Parathyroid adenoma (tissue), 2 donors: ENCODE results near the gene DIPK1A.

Experiments
- H2AFZ ChIP-seq: fragments of 300-600 bp; sonication (generic); one replicate; pipeline ENCODE4 v1.7.0; 2017; ENCODE audit warnings: antibody characterized with exemption, mild to moderate bottlenecking
- H3K27ac ChIP-seq: fragments of 300-600 bp; sonication (generic); one replicate; pipeline ENCODE4 v1.7.0; 2017
- H3K27me3 ChIP-seq: fragments of 300-600 bp; sonication (generic); one replicate; pipeline ENCODE4 v1.7.0; 2017; ENCODE audit warnings: low read length; ENCODE audit not compliant: control insufficient read depth, insufficient read depth
- H3K36me3 ChIP-seq: fragments of 300-600 bp; sonication (generic); one replicate; pipeline ENCODE4 v1.7.0; 2017; ENCODE audit warnings: low read length; ENCODE audit not compliant: control insufficient read depth, insufficient read depth
- H3K4me1 ChIP-seq: fragments of 300-600 bp; sonication (generic); one replicate; pipeline ENCODE4 v1.7.0; 2017; ENCODE audit warnings: control low read depth
- H3K4me2 ChIP-seq: fragments of 300-600 bp; sonication (generic); one replicate; pipeline ENCODE4 v1.7.0; 2017; ENCODE audit warnings: low read length
- H3K4me3 ChIP-seq: fragments of 300-600 bp; sonication (generic); one replicate; pipeline ENCODE4 v1.7.0; 2017; ENCODE audit warnings: low read depth, low read length
- H3K79me2 ChIP-seq: fragments of 300-600 bp; sonication (generic); one replicate; pipeline ENCODE4 v1.7.0; 2017; ENCODE audit warnings: control low read depth
- H3K9ac ChIP-seq: fragments of 300-600 bp; sonication (generic); one replicate; pipeline ENCODE4 v1.7.0; 2017; ENCODE audit warnings: mild to moderate bottlenecking
- H3K9me3 ChIP-seq: fragments of 300-600 bp; sonication (generic); one replicate; pipeline ENCODE4 v1.7.0; 2017; ENCODE audit warnings: low read length; ENCODE audit not compliant: control insufficient read depth
- TF ChIP-seq, protein P1 (sequence below): fragments of 300-600 bp; sonication (generic); IDR thresholded peaks from one replicate; pipeline ENCODE4 v1.7.0; 2017; ENCODE audit warnings: antibody characterized with exemption, mild to moderate bottlenecking
- donor health status: primary hyperparathyroidism.

The DIPK1A gene

GRCh38 chr1:92853299-92853698, 108.0 kb downstream of the DIPK1A start:
- Histone ChIP-seq H3K36me3 (no peaks in the 10 kb centered on the region), H3K9ac (no peak overlapping the region)
- TF ChIP-seq, protein P1, sequence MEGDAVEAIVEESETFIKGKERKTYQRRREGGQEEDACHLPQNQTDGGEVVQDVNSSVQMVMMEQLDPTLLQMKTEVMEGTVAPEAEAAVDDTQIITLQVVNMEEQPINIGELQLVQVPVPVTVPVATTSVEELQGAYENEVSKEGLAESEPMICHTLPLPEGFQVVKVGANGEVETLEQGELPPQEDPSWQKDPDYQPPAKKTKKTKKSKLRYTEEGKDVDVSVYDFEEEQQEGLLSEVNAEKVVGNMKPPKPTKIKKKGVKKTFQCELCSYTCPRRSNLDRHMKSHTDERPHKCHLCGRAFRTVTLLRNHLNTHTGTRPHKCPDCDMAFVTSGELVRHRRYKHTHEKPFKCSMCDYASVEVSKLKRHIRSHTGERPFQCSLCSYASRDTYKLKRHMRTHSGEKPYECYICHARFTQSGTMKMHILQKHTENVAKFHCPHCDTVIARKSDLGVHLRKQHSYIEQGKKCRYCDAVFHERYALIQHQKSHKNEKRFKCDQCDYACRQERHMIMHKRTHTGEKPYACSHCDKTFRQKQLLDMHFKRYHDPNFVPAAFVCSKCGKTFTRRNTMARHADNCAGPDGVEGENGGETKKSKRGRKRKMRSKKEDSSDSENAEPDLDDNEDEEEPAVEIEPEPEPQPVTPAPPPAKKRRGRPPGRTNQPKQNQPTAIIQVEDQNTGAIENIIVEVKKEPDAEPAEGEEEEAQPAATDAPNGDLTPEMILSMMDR: no peak

DNA sequence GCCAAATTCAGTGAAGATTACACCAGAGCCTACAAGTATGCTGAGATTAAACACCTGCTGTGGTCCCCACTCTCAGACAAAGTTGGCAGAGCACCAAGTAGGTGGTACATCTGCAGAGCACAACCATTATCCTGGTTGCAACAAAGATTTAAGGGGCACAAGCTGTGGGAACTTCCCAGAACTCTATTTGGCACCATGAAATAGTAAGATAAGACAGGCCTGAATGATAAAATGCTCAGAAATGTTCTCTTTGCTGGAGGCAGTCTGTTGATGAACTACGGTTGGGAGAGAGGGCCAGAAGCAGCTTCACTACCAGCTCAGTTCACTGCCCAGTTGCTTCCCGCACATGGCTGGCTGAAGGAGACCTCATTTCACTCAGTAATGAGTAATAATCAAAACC, 109.5 kb downstream of the DIPK1A start:
- H3K79me2 ChIP-seq: no peaks in the 10 kb centered on the region
- TF ChIP-seq, protein P1: no peak
- H3K36me3 ChIP-seq: no peaks in the 10 kb centered on the region
- H3K9ac ChIP-seq: no peak overlapping the region
- no peaks in the 10 kb centered on the region for H3K4me1 ChIP-seq
- no peaks in the 10 kb centered on the region for H3K27me3 ChIP-seq
- no peak overlapping the region for H2AFZ ChIP-seq
- H3K4me2 ChIP-seq: no peak overlapping the region
- no peak overlapping the region for H3K4me3 ChIP-seq
- H3K27ac ChIP-seq: no peak overlapping the region
- no peaks in the 10 kb centered on the region for H3K9me3 ChIP-seq

More at GRCh38 chr1:92853299-92853698, 108.0 kb downstream of the DIPK1A start:
- no peaks in the 10 kb centered on the region for H3K79me2 ChIP-seq
- H3K27ac ChIP-seq: no peak overlapping the region
- no peaks in the 10 kb centered on the region for H3K4me1 ChIP-seq
- H3K27me3 ChIP-seq: no peaks in the 10 kb centered on the region
- no peak overlapping the region for H2AFZ ChIP-seq
- H3K4me3 ChIP-seq: no peak overlapping the region
- H3K4me2 ChIP-seq: no peak overlapping the region
- no peaks in the 10 kb centered on the region for H3K9me3 ChIP-seq

- no peak overlapping the region for H3K27ac ChIP-seq
- H3K36me3 ChIP-seq: no peaks in the 10 kb centered on the region
- H2AFZ ChIP-seq: no peak overlapping the region
- no peaks in the 10 kb centered on the region for H3K27me3 ChIP-seq
- no peaks in the 10 kb centered on the region for H3K79me2 ChIP-seq
- H3K4me1 ChIP-seq: no peaks in the 10 kb centered on the region
- no peak overlapping the region for H3K9ac ChIP-seq
- no peak overlapping the region for H3K4me2 ChIP-seq
- H3K4me3 ChIP-seq: no peak overlapping the region
- no peaks in the 10 kb centered on the region for H3K9me3 ChIP-seq
- TF ChIP-seq, protein P1: no peak
These were observed 111.2 kb downstream of the DIPK1A start for GRCh38 chr1:92850019-92850418.

- H3K27ac ChIP-seq: no peak overlapping the region
- no peak overlapping the region for H2AFZ ChIP-seq
- H3K27me3 ChIP-seq: no peaks in the 10 kb centered on the region
- H3K4me1 ChIP-seq: no peaks in the 10 kb centered on the region
- no peaks in the 10 kb centered on the region for H3K79me2 ChIP-seq
- H3K36me3 ChIP-seq: no peaks in the 10 kb centered on the region
- H3K4me2 ChIP-seq: no peak overlapping the region
- no peaks in the 10 kb centered on the region for H3K9me3 ChIP-seq
- H3K9ac ChIP-seq: no peak overlapping the region
- TF ChIP-seq, protein P1: no peak
- no peak overlapping the region for H3K4me3 ChIP-seq
These were observed 113.1 kb downstream of the DIPK1A start for GRCh38 chr1:92848201-92848600.

DNA sequence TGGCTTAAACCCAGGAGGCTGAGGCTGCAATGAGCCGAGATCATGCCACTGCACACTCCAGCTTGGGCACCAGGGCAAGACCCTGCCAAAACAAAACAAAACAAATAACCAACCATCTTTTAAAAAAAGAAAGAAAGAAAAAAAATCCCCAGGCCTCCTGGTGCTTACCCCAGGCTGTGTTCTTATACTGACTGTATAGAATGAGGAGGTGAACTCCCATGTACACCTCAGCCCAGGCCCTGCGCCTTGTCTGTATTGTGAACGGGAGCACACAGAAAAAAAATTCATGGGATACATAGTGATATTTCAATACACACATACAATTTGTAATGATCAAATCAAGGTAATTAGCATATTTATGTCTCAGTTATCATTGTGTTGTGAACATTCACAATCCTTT, 115.4 kb downstream of the DIPK1A start:
- Histone ChIP-seq H3K79me2 (no peaks in the 10 kb centered on the region), H3K36me3 (no peaks in the 10 kb centered on the region), H2AFZ (no peak overlapping the region), H3K9me3 (no peaks in the 10 kb centered on the region), H3K4me1 (no peaks in the 10 kb centered on the region), H3K9ac (no peak overlapping the region), H3K27ac (no peak overlapping the region), H3K4me2 (no peak overlapping the region), H3K27me3 (no peaks in the 10 kb centered on the region), H3K4me3 (no peak overlapping the region)
- TF ChIP-seq, protein P1: no peak
